ENCODE results near the gene OR5C1.
"Not testable (repeated sequence)": the region's sequence is repeated elsewhere in the genome, so short reads cannot be mapped to it uniquely, and the experiment has no call there.

The OR5C1 gene

GRCh38 chr9:122810306-122810946, 21.7 kb downstream of the OR5C1 start:
- DNase-seq (ENCODE audit: low read depth, low spot score) = peak; percentile 49

- DNase-seq (ENCODE audit: low read depth, low spot score) = no peak
These were observed 24.0 kb downstream of the OR5C1 start for GRCh38 chr9:122812736-122813135.

- no peak for DNase-seq (ENCODE audit: low read depth, low spot score)
These were observed 25.8 kb downstream of the OR5C1 start for GRCh38 chr9:122814545-122814944.

- no peak for DNase-seq (ENCODE audit: low read depth, low spot score)
These were observed 26.8 kb downstream of the OR5C1 start for GRCh38 chr9:122815544-122815943.

- peak; percentile 56 for DNase-seq (ENCODE audit: low read depth, low spot score)
These were observed 27.6 kb downstream of the OR5C1 start for GRCh38 chr9:122816163-122816867.

- peak; percentile 64 for DNase-seq (ENCODE audit: low read depth, low spot score)
These were observed 30.6 kb downstream of the OR5C1 start for GRCh38 chr9:122819326-122819725.

GRCh38 chr9:122819791-122820489, 31.2 kb downstream of the OR5C1 start:
- DNase-seq (ENCODE audit: low read depth, low spot score) = peak; percentile 41

- DNase-seq (ENCODE audit: low read depth, low spot score) = no peak
These were observed 31.7 kb downstream of the OR5C1 start for GRCh38 chr9:122820490-122820845.

- peak; percentile 15 for DNase-seq (ENCODE audit: low read depth, low spot score)
These were observed 32.7 kb downstream of the OR5C1 start for GRCh38 chr9:122821278-122821943.

GRCh38 chr9:122822056-122822455, 33.3 kb downstream of the OR5C1 start:
- no peak for DNase-seq (ENCODE audit: low read depth, low spot score)

- DNase-seq (ENCODE audit: low read depth, low spot score) = no peak
These were observed 34.2 kb downstream of the OR5C1 start for GRCh38 chr9:122822938-122823337.

GRCh38 chr9:122827761-122828093, 39.0 kb downstream of the OR5C1 start:
- no peak for DNase-seq (ENCODE audit: low read depth, low spot score)

GRCh38 chr9:122828965-122829284, 40.2 kb downstream of the OR5C1 start:
- DNase-seq (ENCODE audit: low read depth, low spot score) = not testable (repeated sequence)

- DNase-seq (ENCODE audit: low read depth, low spot score) = no peak
These were observed 43.5 kb downstream of the OR5C1 start for GRCh38 chr9:122832194-122832593.

- no peak for DNase-seq (ENCODE audit: low read depth, low spot score)
These were observed 46.6 kb downstream of the OR5C1 start for GRCh38 chr9:122835313-122835731.

GRCh38 chr9:122837266-122837850, 48.6 kb downstream of the OR5C1 start:
- DNase-seq (ENCODE audit: low read depth, low spot score) = no peak

- not testable (repeated sequence) for DNase-seq (ENCODE audit: low read depth, low spot score)
These were observed 49.7 kb downstream of the OR5C1 start for GRCh38 chr9:122838441-122838840.
